Endothelial cell of umbilical vein (primary cell): ENCODE data around the gene RBMS1. TPM values are rescaled to one million over a fixed set of nuclear protein-coding genes. Genes with fewer than 3 reads are reported as not detected.

Experiments
- BruUV-seq: library from RNA; stranded (reverse); fragments of 400-500 nt; replicated peaks from 2 replicates; lab custom pipeline; 2021; lab: Mats Ljungman, UMichigan
- CTCF ChIA-PET: fragments of 300-600, 350-600 bp; sonication (Branson Sonifier 250); formaldehyde crosslinking; loops from one replicate; lab custom pipeline; 2021; ENCODE audit warnings: antibody characterized with exemption, inconsistent platforms; lab: Charles Lee
- POLR2A ChIA-PET: fragments of 300-600, 350-600 bp; sonication (Branson Sonifier 250); formaldehyde crosslinking; loops from one replicate; lab custom pipeline; 2021; ENCODE audit warnings: antibody characterized with exemption, inconsistent platforms; lab: Charles Lee
- DNase-seq: peaks from one replicate; pipeline ENCODE4 v3.0.0-alpha.2; 2011; ENCODE audit warnings: low read depth, low spot score
- FAIRE-seq: peaks from 2 replicates; lab custom pipeline; 2011; peaks lifted over from hg19 to GRCh38; lab: Jason Lieb, UNC
- H2AFZ ChIP-seq: 2 replicates; pipeline ENCODE4 v1.6.0; 2012; ENCODE audit warnings: low read depth, low read length, control low read depth, inconsistent platforms
- H3K27ac ChIP-seq: 2 replicates; pipeline ENCODE4 v1.5.1; 2011; ENCODE audit warnings: low read depth, mild to moderate bottlenecking, control low read depth, low read length, moderate library complexity; ENCODE audit not compliant: insufficient read depth
- H3K27me3 ChIP-seq, 2 experiments: 2 replicates each; pipeline versions ENCODE4 v1.6.0 to v1.6.1; 2011; ENCODE audit warnings: low read length in 2 of 2, mixed read lengths in 1 of 2; ENCODE audit not compliant: control insufficient read depth in 2 of 2, insufficient read depth in 2 of 2
- H3K36me3 ChIP-seq, 2 experiments: 2 replicates in 1 of 2; 3 replicates in 1 of 2; pipeline ENCODE4 v1.5.1; 2011; ENCODE audit warnings: low read length in 2 of 2, mild to moderate bottlenecking in 1 of 2, moderate library complexity in 1 of 2; ENCODE audit not compliant: control insufficient read depth in 2 of 2, insufficient read depth in 2 of 2; ENCODE audit errors: extremely low read depth in 1 of 2
- H3K4me1 ChIP-seq: 3 replicates; pipeline ENCODE4 v1.5.1; 2011; ENCODE audit warnings: mild to moderate bottlenecking, low read length; ENCODE audit not compliant: control insufficient read depth, insufficient read depth; ENCODE audit errors: extremely low read depth
- H3K4me2 ChIP-seq: 2 replicates; pipeline ENCODE4 v1.6.1; 2011; ENCODE audit warnings: low read length, control low read depth, mixed read lengths; ENCODE audit not compliant: insufficient read depth
- H3K4me3 ChIP-seq, 3 experiments: fragments of 200-600 bp in 1 of 3; sonication (generic), shearing (Covaris generic) in 1 of 3; replicated peaks in 1 of 3; 2 replicates each; pipeline ENCODE4 v1.5.1; 2011 to 2016; ENCODE audit warnings: control low read depth in 3 of 3, low read length in 3 of 3, mild to moderate bottlenecking in 2 of 3, inconsistent platforms in 1 of 3, low read depth in 1 of 3, moderate library complexity in 1 of 3; ENCODE audit not compliant: insufficient read depth in 1 of 3
- H3K79me2 ChIP-seq: 2 replicates; pipeline ENCODE4 v1.6.0; 2012; ENCODE audit warnings: low read length, inconsistent platforms; ENCODE audit not compliant: control insufficient read depth, insufficient read depth
- H3K9ac ChIP-seq: replicated peaks from 2 replicates; pipeline ENCODE3; 2011; ENCODE audit warnings: low read length, control low read depth; ENCODE audit not compliant: insufficient read depth; ENCODE audit errors: extremely low read depth
- H3K9me1 ChIP-seq: replicated peaks from 3 replicates; pipeline ENCODE4 v1.6.0; 2011; ENCODE audit warnings: mild to moderate bottlenecking, low read length; ENCODE audit not compliant: control insufficient read depth, insufficient read depth; ENCODE audit errors: extremely low read depth
- H3K9me3 ChIP-seq: replicated peaks from 2 replicates; pipeline ENCODE4 v1.5.1; 2012; ENCODE audit warnings: low read length, inconsistent platforms; ENCODE audit not compliant: control insufficient read depth, insufficient read depth
- H4K20me1 ChIP-seq: replicated peaks from 2 replicates; pipeline ENCODE3; 2011; ENCODE audit warnings: mild to moderate bottlenecking, low read length; ENCODE audit not compliant: control insufficient read depth, insufficient read depth; ENCODE audit errors: extremely low read depth
- FOS ChIP-seq: IDR thresholded peaks from 2 replicates; pipeline ENCODE4 v1.6.1; 2011; ENCODE audit warnings: mild to moderate bottlenecking, low read length, moderate library complexity, borderline replicate concordance; ENCODE audit not compliant: insufficient read depth
- GATA2 ChIP-seq: IDR thresholded peaks from 2 replicates; pipeline ENCODE4 v1.7.0; 2011; ENCODE audit warnings: low read depth, mild to moderate bottlenecking, moderate library complexity, mixed read lengths, low read length; ENCODE audit not compliant: insufficient read length, insufficient read depth
- JUN ChIP-seq: IDR thresholded peaks from 2 replicates; pipeline ENCODE4 v1.6.1; 2011; ENCODE audit warnings: borderline replicate concordance, low read depth; ENCODE audit not compliant: insufficient read length, insufficient read depth
- MYC ChIP-seq: IDR thresholded peaks from one replicate; pipeline ENCODE4 v1.6.1; 2011; ENCODE audit warnings: mild to moderate bottlenecking, low read depth, low read length
- POLR2A ChIP-seq: IDR thresholded peaks from 2 replicates; pipeline ENCODE4 v1.6.1; 2012; ENCODE audit warnings: low read depth, mild to moderate bottlenecking, control low read depth, low read length
- dilution Hi-C: fragments of 300-500 bp; cut with MboI; formaldehyde crosslinking; loops from one replicate; pipeline ENCODE4 v1.15.0; 2019; ENCODE audit warnings: low sequenced_read_pairs; ENCODE audit not compliant: extremely low pct_ligation_motif_present
- intact Hi-C: fragments of 100-400 bp; cut with micrococcal nuclease; formaldehyde crosslinking; loops from one replicate; pipeline ENCODE4 v1.10.0; 2022
- polyA plus RNA-seq, 4 experiments: library from polyadenylated mRNA; depleted of rRNA in 3 of 4; stranded (reverse) in 3 of 4; unstranded in 1 of 4; fragments of >200 nt; gene quantifications; 2 replicates each; pipeline versions ENCODE4 v1.2.1 to v1.2.3, GENCODE V29; 2011 to 2012; ENCODE audit warnings: missing spikeins in 1 of 4
- total RNA-seq: library from RNA; stranded (reverse); gene quantifications from 2 replicates; pipeline ENCODE4 v1.2.3, GENCODE V29; 2021
- TF ChIP-seq, protein P1 (sequence below), 2 donors: IDR thresholded peaks; 1 replicate in 1 of 2; 2 replicates in 1 of 2; pipeline ENCODE4 v1.5.1; 2011; ENCODE audit warnings: low read length in 2 of 2, mild to moderate bottlenecking in 2 of 2, moderate library complexity in 2 of 2, control low read depth in 1 of 2, inconsistent platforms in 1 of 2, low read depth in 1 of 2; ENCODE audit not compliant: insufficient read depth in 1 of 2; ENCODE audit errors: extremely low read depth in 1 of 2

Gene RBMS1
- total and polyA plus RNA-seq, 2 donors (not counting 3 experiments of a cell fraction or from before 2014, with no cell fraction given) = 60.0 to 93.3 TPM

DNA sequence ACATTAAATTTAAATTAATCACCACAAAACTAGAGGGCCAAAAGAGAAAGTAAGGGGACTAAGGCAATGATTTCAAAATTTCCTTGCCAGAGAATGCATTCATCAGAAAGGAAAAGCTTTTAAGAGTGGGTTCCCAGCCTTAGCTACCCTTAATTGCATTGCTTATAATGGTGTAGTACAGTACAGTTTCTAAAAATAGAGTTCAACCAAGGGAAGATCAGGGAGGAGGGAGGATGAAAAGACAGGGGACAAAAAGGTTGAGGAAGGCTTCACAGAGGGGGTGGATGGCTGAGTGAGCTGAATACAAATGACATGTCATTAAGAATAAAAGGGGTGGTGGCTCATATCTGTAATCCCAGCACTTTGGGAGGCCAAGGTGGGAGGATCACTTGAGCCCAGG, 119.9 kb downstream of the RBMS1 start:
- ChIA-PET CTCF (interaction anchor here (0.7 to 3.1 kb wide), 6 partner anchors 14 to 80 kb away, joined by 3 to 10 read pairs (median 4); no protein-coding TSS in a partner anchor), POLR2A (no interaction called here)
- Histone ChIP-seq H2AFZ (no peak overlapping the region), H3K27me3 (no peaks in the 10 kb centered on the region), H3K9me3 (no peaks in the 10 kb centered on the region), H3K36me3 (no peaks in the 10 kb centered on the region), H3K9me1 (no peaks in the 10 kb centered on the region), H3K27ac (peak overlapping the region; percentile 96), H3K4me2 (peak overlapping the region; percentile 71), H3K4me3 (peak overlapping the region in 1 of 3 experiments; percentile 31), H3K4me1 (peaks cover 96% of the 10 kb centered on the region), H3K9ac (peak overlapping the region; percentile 52), H3K79me2 (peaks cover 86% of the 10 kb centered on the region), H4K20me1 (no peaks in the 10 kb centered on the region)
- intact Hi-C loops = loop anchor here (1.0 to 5.0 kb wide), 6 partner anchors 8 to 166 kb away; no protein-coding TSS in a partner anchor
- FAIRE-seq = no peak
- TF ChIP-seq GATA2 = no peak
- no peak for TF ChIP-seq MYC
- TF ChIP-seq POLR2A = no peak
- TF ChIP-seq FOS = no peak
- dilution Hi-C loops = no loop called here
- no peak for DNase-seq
- no TSS peak for BruUV-seq

DNA sequence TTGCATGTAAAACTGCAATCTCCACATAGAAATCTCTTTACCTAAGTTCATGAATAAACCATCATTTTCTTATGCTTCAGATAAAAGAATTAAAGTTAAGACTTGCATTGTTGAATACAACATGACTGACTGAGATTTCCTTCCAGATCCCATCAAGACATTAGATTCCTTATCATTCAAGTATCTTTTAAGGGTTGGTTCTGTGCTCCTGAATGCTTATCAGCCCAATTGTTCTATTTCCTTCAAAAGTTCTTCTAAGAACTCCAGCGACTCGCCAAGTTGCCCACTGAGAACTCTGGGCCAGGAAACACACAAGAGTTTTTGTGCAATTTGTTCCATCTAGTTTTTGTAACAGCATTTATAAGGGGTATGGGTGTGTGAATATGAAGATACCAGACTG, 120.3 kb downstream of the RBMS1 start:
- dilution Hi-C loops = no loop called here
- ChIA-PET CTCF (interaction anchor here (0.7 to 1.9 kb wide), 5 partner anchors 20 to 80 kb away, joined by 3 to 10 read pairs (median 3); no protein-coding TSS in a partner anchor), POLR2A (no interaction called here)
- Histone ChIP-seq H2AFZ (no peak overlapping the region), H3K4me3 (peak overlapping the region in 1 of 3 experiments; percentile 31), H3K4me1 (peaks cover 92% of the 10 kb centered on the region), H3K27me3 (no peaks in the 10 kb centered on the region), H3K79me2 (peaks cover 86% of the 10 kb centered on the region), H3K9me1 (no peaks in the 10 kb centered on the region), H3K9me3 (no peaks in the 10 kb centered on the region), H3K27ac (peak overlapping the region; percentile 96), H4K20me1 (no peaks in the 10 kb centered on the region), H3K36me3 (no peaks in the 10 kb centered on the region), H3K4me2 (peak overlapping the region; percentile 71), H3K9ac (peak overlapping the region; percentile 52)
- BruUV-seq = no TSS peak
- no peak for FAIRE-seq
- DNase-seq = peak; percentile 58
- TF ChIP-seq JUN (no peak), POLR2A (no peak), GATA2 (peak; percentile 53)
- TF ChIP-seq, protein P1, sequence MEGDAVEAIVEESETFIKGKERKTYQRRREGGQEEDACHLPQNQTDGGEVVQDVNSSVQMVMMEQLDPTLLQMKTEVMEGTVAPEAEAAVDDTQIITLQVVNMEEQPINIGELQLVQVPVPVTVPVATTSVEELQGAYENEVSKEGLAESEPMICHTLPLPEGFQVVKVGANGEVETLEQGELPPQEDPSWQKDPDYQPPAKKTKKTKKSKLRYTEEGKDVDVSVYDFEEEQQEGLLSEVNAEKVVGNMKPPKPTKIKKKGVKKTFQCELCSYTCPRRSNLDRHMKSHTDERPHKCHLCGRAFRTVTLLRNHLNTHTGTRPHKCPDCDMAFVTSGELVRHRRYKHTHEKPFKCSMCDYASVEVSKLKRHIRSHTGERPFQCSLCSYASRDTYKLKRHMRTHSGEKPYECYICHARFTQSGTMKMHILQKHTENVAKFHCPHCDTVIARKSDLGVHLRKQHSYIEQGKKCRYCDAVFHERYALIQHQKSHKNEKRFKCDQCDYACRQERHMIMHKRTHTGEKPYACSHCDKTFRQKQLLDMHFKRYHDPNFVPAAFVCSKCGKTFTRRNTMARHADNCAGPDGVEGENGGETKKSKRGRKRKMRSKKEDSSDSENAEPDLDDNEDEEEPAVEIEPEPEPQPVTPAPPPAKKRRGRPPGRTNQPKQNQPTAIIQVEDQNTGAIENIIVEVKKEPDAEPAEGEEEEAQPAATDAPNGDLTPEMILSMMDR (IDR thresholded peaks at IDR 0.05; ENCODE audit: extremely low read depth in 1 of 2, insufficient read depth in 1 of 2, low read depth in 1 of 2, low read length in 2 of 2) = no peak
- intact Hi-C loops = loop anchor here (1.0 to 5.0 kb wide), 6 partner anchors 8 to 166 kb away; no protein-coding TSS in a partner anchor
